HPDE6-E6E7 (cell line): Measurements from ENCODE around the gene PRR5L.

ENCODE experiments used
- DNase-seq: peaks from one replicate; pipeline ENCODE4 v3.0.0; 2011; ENCODE audit warnings: missing footprints; ENCODE audit errors: extremely low spot score

PRR5L gene

GRCh38 chr11:36432738-36433137 lies 136.7 kb downstream of the PRR5L start:
- no peak for DNase-seq

DNA sequence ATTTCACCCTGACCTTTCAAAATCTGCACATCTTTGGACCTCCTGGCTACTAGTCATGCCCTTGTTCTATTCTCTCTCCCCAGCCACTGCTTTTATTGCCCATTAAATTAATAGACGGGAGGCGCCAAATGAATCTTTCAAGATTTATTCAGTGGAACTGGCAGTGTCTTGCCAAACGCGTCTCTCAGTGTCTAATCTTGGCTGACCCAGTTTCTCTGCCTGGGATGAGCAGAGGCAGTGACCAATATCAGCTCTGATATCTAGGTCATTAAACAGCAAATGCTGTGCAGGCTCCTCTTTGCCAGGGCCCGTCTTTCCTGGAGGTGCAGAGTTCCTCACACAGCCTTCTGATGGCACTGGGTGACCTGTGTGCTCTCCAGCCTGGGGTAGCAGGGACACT lies 140.0 kb downstream of the PRR5L start:
- DNase-seq: no peak

- DNase-seq: no peak
These were observed 140.5 kb downstream of the PRR5L start for GRCh38 chr11:36436589-36436988.

- DNase-seq: no peak
These were observed 141.3 kb downstream of the PRR5L start for GRCh38 chr11:36437413-36437812.

DNA sequence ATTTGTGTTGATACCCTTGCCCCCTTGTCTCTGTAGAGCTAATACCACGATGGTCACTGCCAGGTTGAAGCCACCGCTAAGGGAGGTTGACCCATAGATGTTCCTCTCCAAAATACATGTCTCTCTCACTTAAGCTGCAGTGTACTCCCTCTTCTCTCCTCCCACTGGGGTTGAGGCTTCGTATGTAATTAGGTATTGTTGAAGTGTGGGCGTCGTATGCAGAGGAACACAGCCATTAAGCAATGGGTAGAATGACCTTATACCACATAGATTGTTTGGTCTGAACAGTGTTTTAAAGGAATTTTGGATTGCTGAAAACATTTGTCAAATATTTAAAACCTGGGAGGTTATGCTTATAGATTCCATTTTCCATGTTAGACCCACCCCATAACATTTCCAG lies 142.0 kb downstream of the PRR5L start:
- DNase-seq: no peak

DNA sequence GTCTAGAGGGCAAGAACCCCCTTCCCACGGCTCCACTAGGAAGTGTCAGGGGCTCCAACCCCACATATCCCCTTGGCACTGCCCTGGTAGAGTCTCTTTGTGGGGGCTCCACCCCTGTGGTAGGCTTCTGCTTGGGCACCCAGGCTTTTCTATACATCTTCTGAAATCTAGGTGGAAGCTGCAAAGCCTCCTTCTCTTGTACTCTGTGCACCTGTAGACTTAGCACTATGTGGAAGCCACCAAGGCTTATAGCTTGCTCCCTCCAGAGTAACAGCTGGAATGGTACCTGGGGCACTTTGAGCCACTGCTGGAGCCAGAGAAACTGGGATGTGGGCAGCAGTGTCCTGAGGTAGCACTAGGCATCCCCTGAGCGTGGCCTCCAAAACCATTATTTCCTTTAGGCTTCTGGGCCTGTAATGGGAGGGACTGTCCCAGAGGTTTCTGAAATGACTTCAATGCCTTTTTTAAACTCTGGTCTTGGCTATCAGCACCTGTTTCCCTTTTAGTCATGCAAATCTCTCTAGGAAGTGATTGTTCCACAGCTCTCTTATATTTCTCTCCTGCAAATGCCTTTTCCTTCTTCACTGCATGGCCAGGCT lies 145.6 kb downstream of the PRR5L start:
- DNase-seq: no peak

- no peak for DNase-seq
These were observed 147.6 kb downstream of the PRR5L start for GRCh38 chr11:36443661-36444060.

GRCh38 chr11:36446135-36446534 lies 150.0 kb downstream of the PRR5L start:
- DNase-seq: no peak

DNA sequence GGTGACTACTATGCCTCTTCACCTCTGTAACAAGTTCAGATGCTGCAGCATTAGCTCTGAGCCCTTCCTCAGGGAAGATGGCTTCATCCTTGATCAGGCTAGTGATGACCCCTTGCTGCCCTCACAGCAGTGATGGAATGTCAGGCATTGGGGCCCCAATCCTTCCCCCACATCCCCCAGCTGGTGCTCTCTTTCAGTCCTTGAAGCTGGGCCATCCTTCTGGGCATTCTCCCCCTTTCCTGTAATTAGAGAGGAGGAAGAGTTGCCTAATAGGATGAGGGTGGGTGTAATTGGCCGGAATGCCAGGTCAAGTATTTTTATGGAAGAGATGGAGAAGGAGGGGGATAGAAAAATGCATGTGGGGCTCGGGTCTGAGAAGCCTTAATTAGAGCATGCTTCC lies 151.4 kb downstream of the PRR5L start:
- no peak for DNase-seq

DNA sequence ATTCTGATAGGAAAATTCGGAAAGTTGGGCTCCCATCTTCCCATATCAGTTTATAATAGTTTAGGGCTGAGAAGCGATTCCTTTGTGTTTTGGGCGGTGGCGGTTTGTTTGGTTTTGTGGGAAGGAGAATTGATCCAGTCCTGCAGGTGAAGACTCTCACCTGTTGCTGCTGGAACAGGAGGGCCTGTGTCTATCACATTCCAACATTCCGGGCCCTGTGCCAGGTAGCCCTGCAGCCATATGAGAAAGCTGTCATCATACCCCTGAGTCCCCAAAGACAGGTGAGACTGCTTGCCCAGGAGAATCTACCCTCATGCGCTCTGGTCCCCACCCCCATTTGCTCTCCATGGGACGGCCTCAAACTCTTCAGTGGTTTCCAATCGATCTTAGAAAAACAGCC lies 151.9 kb downstream of the PRR5L start:
- DNase-seq: peak; percentile 37

GRCh38 chr11:36449561-36450096 lies 153.5 kb downstream of the PRR5L start:
- no peak for DNase-seq

- no peak for DNase-seq
These were observed 154.1 kb downstream of the PRR5L start for GRCh38 chr11:36450110-36450572.

GRCh38 chr11:36451045-36451444 lies 155.0 kb downstream of the PRR5L start:
- no peak for DNase-seq

- no peak for DNase-seq
These were observed 155.6 kb downstream of the PRR5L start for GRCh38 chr11:36451681-36452080.

- DNase-seq: no peak
These were observed 156.3 kb downstream of the PRR5L start for GRCh38 chr11:36452236-36452940.

- DNase-seq: no peak
These were observed 156.9 kb downstream of the PRR5L start for GRCh38 chr11:36452961-36453360.

DNA sequence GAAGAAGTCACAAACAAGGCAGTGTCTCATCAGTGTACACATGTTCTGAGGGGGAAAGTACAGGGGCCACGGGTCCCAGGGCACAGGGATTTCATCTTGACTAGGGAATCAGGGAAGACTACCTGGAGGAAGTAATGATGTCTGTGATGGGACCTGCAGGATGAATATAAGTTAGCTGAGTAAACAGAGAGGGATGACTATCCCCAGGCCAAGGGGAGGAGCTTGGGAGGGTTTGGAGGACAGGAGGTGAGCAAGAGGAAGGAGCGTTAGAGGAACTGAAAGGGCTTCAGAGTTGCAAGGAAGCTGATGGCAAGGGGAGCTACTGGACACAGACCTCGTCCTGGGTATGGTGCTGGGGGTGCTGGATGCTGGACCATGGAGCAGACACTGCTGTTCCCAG lies 157.6 kb downstream of the PRR5L start:
- no peak for DNase-seq

DNA sequence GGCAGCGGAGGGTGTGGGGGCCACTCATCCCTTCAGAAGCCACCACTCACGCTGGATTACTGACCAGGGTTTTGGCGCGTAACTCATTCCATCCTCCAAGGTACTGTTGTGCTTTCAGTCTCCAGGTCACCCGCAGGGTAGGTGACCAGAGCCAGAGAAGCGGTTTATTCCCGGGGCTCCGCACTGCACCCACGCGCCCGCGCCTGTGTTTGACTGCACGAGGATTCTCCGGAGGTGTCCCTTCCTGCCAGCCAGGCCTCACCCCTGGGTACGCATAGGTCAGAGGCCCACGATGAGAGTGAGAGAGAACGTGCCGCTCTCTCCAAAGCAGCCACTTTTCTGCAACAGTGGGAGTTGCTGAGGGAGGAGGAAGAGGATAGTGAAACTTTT lies 158.5 kb downstream of the PRR5L start:
- DNase-seq: no peak

- no peak for DNase-seq
These were observed 159.0 kb downstream of the PRR5L start for GRCh38 chr11:36454941-36455631.

GRCh38 chr11:36455658-36456111 lies 159.6 kb downstream of the PRR5L start:
- DNase-seq: peak; percentile 58

- DNase-seq: no peak
These were observed 160.1 kb downstream of the PRR5L start for GRCh38 chr11:36456156-36456555.

GRCh38 chr11:36458129-36458915 lies 162.2 kb downstream of the PRR5L start:
- no peak for DNase-seq
